Esophagus (tissue), 2 donors: ENCODE data around the gene TMEM150A. TPM values are rescaled to one million over a fixed set of nuclear protein-coding genes. Genes with fewer than 3 reads are reported as not detected.
"Not testable (repeated sequence)": the region's sequence is repeated elsewhere in the genome, so short reads cannot be mapped to it uniquely, and the experiment has no call there.

Experiments
- H3K27ac ChIP-seq, 2 donors: one replicate each; pipeline ENCODE4 v1.5.1; 2013; ENCODE audit warnings: low read depth in 2 of 2, mild to moderate bottlenecking in 2 of 2, inconsistent platforms in 1 of 2, low read length in 1 of 2, moderate library complexity in 1 of 2
- H3K27me3 ChIP-seq, 2 donors: one replicate each; pipeline ENCODE4 v1.6.1; 2013; ENCODE audit warnings: low read length in 2 of 2, control low read depth in 1 of 2, mild to moderate bottlenecking in 1 of 2; ENCODE audit not compliant: insufficient read depth in 2 of 2, control insufficient read depth in 1 of 2
- H3K36me3 ChIP-seq, 2 donors: one replicate each; pipeline ENCODE4 v1.6.1; 2013; ENCODE audit warnings: low read length in 1 of 2; ENCODE audit not compliant: control insufficient read depth in 2 of 2, insufficient read depth in 2 of 2
- H3K4me1 ChIP-seq, 2 donors: one replicate each; pipeline ENCODE4 v1.6.1; 2013; ENCODE audit warnings: low read length in 1 of 2; ENCODE audit not compliant: control insufficient read depth in 2 of 2, insufficient read depth in 2 of 2
- H3K4me3 ChIP-seq, 2 donors: one replicate each; pipeline ENCODE4 v1.5.1; 2013; ENCODE audit warnings: low read length in 2 of 2, mild to moderate bottlenecking in 2 of 2, low read depth in 1 of 2, moderate library complexity in 1 of 2
- H3K9me3 ChIP-seq, 2 donors: one replicate each; pipeline ENCODE4 v1.6.1; 2013; ENCODE audit warnings: mild to moderate bottlenecking in 2 of 2, low read depth in 1 of 2, low read length in 1 of 2, moderate library complexity in 1 of 2; ENCODE audit not compliant: control insufficient read depth in 2 of 2, insufficient read depth in 1 of 2
- WGBS, 2 donors: extraction: QIAGEN DNeasy Blood & Tissue Kit; methylation state at CpG; one replicate each; pipeline ENCODE4 v1.1.7; 2013; 5-methylcytosine and 5-hydroxymethylcytosine counted together
- polyA plus RNA-seq, 2 donors: library from polyadenylated mRNA; stranded (reverse); fragments of 200-250 nt; gene quantifications; one replicate each; pipeline ENCODE4 v1.2.3, GENCODE V29; 2013
- donor health status: healthy with polysubstance abuse.
- donor health status: Bipolar disorder and iron deficiency.

The TMEM150A gene
- polyA plus RNA-seq, 2 donors: 9.3 to 9.9 TPM

DNA sequence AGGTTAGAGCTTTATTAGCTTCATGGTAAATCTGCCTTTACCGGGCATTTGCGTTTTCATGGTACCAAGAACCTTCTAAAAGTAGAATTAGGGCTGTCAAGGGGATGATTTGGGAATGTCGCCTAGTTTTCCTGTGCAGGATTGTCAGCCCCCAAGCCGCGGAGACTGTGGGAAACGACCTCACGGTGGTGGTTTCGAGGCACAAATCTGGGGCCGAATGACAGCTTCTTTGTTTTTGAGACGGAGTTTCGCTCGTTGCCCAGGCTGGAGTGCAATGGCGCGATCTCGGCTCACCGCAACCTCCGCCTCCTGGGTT lies 12.9 kb upstream of the TMEM150A start:
- Histone ChIP-seq H3K4me3 (peak overlapping the region in 1 of 2 donors; percentile 64), H3K36me3 (no peaks in the 10 kb centered on the region), H3K9me3 (no peaks in the 10 kb centered on the region), H3K4me1 (peaks cover 0 to 10% of the 10 kb centered on the region in 2 donors), H3K27ac (no peak overlapping the region), H3K27me3 (no peaks in the 10 kb centered on the region)
- WGBS, 2 donors: 78 to 90% methylated on average over 12 to 17 of the region's 17 CpGs

DNA sequence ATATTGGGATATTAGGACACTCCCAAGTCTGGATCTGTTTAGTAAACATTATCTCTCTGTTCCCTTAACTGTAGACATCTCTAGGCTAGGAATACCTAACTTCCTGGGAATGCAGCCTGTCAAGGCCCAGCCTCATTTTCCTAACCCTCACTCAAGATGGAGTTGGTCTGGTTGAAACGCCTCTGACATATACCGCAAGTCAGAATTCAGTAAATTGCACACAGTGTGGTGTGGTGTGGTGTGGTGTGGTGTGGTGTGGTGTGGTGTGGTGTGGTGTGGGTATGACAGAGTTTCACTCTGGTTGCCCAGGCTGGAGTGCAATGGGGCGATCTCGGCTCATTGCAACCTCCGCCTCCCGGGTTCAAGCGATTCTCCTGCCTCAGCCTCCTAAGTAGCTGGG lies 12.3 kb upstream of the TMEM150A start:
- H3K4me3 ChIP-seq, H3K27ac ChIP-seq, H3K9me3 ChIP-seq, H3K27me3 ChIP-seq, H3K36me3 ChIP-seq: not testable (repeated sequence)
- WGBS, 2 donors: 94 to 98% methylated on average over 7 of the region's 7 CpGs
- H3K4me1 ChIP-seq: peaks cover 0 to 12% of the 10 kb centered on the region in 2 donors

DNA sequence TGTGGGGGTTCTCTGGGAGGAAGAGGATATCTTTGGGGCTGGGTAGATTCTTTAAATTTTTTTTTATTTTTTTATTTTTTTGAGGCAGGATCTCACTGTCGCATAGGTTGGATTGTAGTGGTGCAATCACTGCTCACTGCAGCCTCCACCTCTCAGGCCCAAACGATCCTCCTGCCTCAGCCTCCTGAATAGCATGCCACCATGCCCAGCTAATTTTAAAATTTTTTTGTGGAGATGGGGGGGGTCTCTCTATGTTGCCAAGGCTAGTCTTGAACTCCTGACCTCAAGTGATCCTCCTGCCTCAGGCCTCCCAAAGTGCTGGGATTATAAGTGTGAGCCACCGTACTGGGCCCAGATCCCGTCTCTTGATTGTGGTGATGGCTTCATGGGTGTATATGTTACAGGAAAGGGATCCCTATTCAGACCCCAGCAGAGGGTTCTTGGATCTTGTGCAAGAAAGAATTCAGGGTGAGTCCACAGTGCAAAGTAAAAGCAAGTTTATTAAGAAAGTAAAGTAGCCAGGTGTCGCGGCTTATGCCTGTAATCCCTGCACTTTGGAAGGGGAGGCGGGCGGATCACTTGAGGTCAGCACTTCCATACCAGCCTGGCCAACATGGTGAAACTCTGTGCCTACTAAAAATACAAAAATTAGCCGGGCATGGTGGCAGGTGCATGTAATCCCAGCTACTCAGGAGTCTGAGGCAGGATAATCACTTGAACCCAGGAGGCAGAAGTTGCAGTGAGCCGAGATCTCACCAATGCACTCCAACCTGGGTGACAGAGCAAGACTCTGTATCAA lies 11.4 kb upstream of the TMEM150A start:
- H3K36me3 ChIP-seq: peaks cover 3 to 6% of the 10 kb centered on the region in 2 donors
- H3K4me3 ChIP-seq: no peak overlapping the region
- peaks cover 0 to 15% of the 10 kb centered on the region in 2 donors for H3K4me1 ChIP-seq
- no peaks in the 10 kb centered on the region for H3K27me3 ChIP-seq
- H3K27ac ChIP-seq: no peak overlapping the region
- 81 to 86% methylated on average over 10 of the region's 10 CpGs for WGBS, 2 donors
- H3K9me3 ChIP-seq: no peaks in the 10 kb centered on the region

DNA sequence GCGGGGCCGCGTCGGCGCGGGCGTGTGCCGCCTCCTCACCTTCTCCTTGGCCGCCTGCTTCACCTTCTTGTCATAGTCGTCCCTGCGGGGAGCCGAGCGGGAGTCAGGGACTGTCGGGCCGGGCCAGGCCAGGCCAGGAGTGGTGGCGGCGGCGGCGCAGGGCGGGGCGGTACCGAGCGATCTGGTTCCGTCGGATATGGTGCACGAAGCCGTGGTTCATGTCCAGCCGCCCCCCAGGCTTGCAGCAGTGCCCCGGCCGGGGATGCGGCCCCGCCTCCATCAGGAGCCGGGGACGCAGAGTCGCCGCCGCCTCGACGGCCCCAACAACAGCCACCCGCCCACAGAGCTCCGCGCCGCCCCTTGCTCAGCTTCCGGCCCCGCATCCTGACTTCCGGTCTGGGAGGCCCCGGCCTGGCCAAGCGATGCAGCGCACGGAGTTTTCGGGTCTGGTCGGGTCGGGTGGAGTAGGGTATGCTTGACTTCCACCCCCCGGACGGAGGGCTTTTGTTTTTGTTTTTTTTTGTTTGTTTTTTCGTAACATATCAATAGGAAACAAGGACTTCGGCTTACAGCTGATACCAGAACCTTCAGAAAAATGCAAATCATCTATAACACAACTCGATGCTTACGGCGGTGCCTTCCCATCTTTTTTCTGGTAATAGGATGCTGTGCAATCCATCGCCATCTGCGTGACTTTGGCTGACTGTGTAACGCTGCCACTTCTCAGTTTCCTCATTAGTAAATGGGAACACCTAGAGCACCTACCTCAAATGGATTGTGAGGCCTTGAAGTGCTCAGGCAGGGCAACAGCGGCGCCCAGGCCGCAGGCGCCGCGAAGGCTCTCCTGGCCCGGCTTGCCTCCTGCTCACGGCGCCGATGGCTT lies 9.4 kb upstream of the TMEM150A start, which contains the start of gene C2orf68:
Gene C2orf68, minus strand, starts transcription at position 362 of the 883 bp plus-strand sequence. Its CDS starts 82 bp downstream, at position 280.
- 8 to 11% methylated on average over 69 to 73 of the region's 73 CpGs for WGBS, 2 donors
- H3K27me3 ChIP-seq: no peaks in the 10 kb centered on the region
- peak within 1 kb of the TSS; percentile 89 to 94 for H3K4me3 ChIP-seq
- peaks cover 3 to 8% of the 10 kb centered on the region in 2 donors for H3K4me1 ChIP-seq
- H3K9me3 ChIP-seq: no peaks in the 10 kb centered on the region
- H3K27ac ChIP-seq: peak within 1 kb of the TSS; percentile 92
- peaks cover 9 to 11% of the 10 kb centered on the region in 2 donors for H3K36me3 ChIP-seq

DNA sequence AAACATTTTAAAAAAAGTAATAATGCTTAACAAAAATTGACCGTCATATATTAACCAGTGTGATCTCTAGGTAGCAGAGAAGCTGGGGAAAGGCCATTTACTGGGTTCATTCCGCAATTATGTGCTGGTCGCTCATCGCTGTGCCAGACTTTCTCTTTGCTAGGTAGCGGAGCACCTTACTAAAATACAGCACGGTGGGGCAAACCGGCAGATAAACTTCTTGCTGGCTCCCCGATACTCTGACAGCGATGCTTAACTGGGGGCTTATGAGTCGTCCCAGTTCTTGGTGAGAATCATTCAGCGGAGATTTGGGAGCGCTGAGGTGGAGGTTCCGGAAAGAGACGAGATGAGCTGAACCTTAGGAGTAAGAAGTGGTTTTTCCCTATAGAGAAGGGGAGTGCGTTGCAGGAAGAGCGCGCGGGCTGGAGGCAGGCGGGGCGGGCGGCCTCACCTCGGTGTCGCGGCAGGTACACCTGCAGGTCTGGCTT lies 8.8 kb upstream of the TMEM150A start:
- peak overlapping the region; percentile 89 to 94 for H3K4me3 ChIP-seq
- H3K4me1 ChIP-seq: peaks cover 3 to 8% of the 10 kb centered on the region in 2 donors
- H3K27ac ChIP-seq: peak overlapping the region; percentile 92
- peaks cover 9 to 11% of the 10 kb centered on the region in 2 donors for H3K36me3 ChIP-seq
- H3K9me3 ChIP-seq: no peaks in the 10 kb centered on the region
- H3K27me3 ChIP-seq: no peaks in the 10 kb centered on the region
- 5 to 6% methylated on average over 24 of the region's 24 CpGs for WGBS, 2 donors

DNA sequence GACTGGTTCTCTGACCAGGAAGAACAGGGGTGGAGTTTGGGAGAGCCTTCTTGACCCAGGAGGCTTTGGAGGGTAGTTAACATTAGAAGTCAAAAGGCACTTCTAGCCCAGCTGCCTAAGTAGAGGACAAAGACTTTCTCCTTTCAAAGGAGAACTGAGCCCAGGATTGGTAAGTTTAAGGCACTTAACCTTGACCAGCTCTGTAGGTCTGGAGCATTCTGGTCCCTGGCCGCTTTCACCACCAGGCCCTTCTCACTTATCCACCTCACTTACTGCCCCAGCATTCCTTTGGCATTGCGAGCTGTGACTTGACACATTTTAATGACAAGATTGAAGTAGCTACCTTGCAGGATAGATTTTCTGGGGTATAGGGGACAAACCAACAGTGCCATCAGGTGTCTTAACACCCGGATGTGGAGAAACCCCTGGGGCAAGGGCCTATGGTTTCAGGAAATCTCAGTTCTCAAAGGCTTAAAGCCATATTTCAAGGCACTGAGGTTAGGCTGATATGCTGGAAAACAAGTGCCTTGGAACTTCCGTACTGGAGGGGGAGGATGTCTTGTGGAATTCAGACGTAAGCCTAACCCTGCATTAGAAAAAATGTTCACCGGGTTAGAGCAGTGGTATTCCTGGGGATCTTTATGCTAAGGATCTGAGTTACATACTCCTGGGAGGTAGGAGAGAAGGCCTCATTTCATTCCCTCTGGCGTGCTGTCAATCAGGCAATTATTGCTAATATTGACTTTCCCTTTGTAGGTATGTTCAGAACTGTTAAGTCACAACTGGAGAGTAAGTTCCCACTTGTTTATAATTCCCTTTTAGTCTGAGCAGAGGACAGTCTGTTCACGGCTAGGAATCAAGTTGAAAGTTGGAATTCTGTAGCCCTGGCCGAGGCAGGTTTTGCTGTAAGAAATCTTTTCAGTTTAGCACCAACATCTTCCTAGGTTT lies 5.0 kb upstream of the TMEM150A start:
- WGBS, 2 donors: 77 to 81% methylated on average over 9 of the region's 9 CpGs
- no peak overlapping the region for H3K4me3 ChIP-seq
- peaks cover 11% of the 10 kb centered on the region in 2 donors for H3K36me3 ChIP-seq
- peaks cover 6 to 18% of the 10 kb centered on the region in 2 donors for H3K4me1 ChIP-seq
- H3K27me3 ChIP-seq: no peaks in the 10 kb centered on the region
- H3K9me3 ChIP-seq: no peaks in the 10 kb centered on the region
- peak overlapping the region in 1 of 2 donors; percentile 3 for H3K27ac ChIP-seq

DNA sequence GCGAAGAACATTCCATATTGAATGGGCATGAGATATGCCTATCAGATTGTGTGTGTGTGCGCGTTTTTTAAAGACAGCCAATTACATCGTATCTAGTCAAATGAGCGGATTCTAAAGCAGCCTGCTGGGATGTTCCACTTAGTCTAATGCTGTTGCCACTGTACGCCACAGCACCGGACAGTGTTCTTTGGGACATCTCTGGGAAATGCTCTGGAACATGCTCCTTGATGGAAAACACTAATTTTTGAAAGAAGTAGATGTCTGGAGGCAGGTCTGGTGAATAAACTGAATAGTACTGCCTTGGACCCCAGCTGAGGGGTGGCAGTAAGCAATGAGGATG lies 3.6 kb upstream of the TMEM150A start:
- H3K4me1 ChIP-seq: peaks cover 10 to 25% of the 10 kb centered on the region in 2 donors

DNA sequence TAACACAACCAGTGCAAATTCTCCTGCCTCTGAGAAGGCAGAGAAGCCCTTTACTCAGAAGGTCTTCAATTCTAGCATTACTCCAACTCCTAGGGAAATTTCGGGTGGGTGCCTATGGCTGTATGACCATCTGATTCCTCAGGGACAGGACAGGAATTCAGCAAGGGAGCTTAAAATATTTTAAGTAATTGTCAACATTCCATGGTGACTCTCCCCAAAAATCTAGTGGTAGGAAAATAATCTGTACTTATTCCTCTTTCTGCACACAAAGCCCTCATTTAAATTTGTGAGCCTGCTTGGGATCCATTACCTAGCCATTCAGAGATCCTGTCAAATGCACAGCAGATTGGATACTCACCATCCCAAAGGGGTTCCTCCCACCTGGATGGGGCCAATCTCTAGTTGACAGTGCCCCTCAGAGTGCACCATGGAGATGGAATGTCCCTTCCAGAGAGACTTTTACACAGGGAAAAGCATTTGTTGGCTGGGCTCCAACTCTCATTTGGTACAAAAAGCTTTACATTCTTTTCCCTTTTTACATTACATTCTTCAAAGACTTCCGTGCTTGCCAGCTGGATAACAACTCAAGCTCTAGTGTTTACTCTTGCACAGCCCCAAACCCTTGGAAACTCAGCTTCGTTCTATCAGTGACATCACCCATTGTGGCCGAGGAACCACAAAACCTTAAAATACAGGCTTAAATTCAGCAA lies 3.1 kb upstream of the TMEM150A start:
- WGBS, 2 donors: 33 to 45% methylated on average over 4 of the region's 4 CpGs
- peak overlapping the region; percentile 7 to 20 for H3K27ac ChIP-seq
- H3K27me3 ChIP-seq: no peaks in the 10 kb centered on the region
- H3K9me3 ChIP-seq: no peaks in the 10 kb centered on the region
- peaks cover 11 to 13% of the 10 kb centered on the region in 2 donors for H3K36me3 ChIP-seq
- H3K4me1 ChIP-seq: peaks cover 10 to 26% of the 10 kb centered on the region in 2 donors
- H3K4me3 ChIP-seq: no peak overlapping the region

More for the DNA sequence above, 3.6 kb upstream of the TMEM150A start:
- Histone ChIP-seq H3K27ac (peak overlapping the region; percentile 4 to 47), H3K36me3 (peaks cover 11 to 13% of the 10 kb centered on the region in 2 donors), H3K4me3 (no peak overlapping the region), H3K27me3 (no peaks in the 10 kb centered on the region), H3K9me3 (no peaks in the 10 kb centered on the region)
- 63 to 66% methylated on average over 7 of the region's 7 CpGs for WGBS, 2 donors
